Fibroblast of skin of left quadriceps (primary cell): ENCODE measurements around the gene GPR55.
"Not testable (repeated sequence)": the region's sequence is repeated elsewhere in the genome, so short reads cannot be mapped to it uniquely, and the experiment has no call there.

Source experiments
- DNase-seq, 2 experiments: peaks; one replicate each; pipeline ENCODE4 v3.0.0-alpha.2; 2013; ENCODE audit warnings: low read depth in 2 of 2

The GPR55 gene

DNA sequence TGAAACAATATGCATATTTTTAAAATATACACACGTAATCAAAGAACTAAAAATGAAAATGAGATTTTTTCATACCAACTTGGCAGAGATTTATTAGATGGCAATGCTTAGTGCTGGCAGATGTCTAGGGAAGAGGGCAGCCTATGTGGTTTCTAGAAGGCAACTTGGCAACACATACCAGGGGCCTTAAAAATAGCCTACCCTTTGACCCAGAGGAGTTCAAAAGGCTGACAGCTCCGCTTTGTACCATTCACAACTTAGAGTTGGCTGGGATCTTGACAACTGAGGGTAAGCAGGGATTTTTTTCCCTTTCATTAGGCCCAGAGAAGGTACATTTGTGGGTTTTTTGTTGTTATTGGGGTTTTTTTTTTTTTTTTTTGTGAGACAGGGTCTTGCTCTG is 26.4 kb upstream of the GPR55 start:
- no peak for DNase-seq

DNA sequence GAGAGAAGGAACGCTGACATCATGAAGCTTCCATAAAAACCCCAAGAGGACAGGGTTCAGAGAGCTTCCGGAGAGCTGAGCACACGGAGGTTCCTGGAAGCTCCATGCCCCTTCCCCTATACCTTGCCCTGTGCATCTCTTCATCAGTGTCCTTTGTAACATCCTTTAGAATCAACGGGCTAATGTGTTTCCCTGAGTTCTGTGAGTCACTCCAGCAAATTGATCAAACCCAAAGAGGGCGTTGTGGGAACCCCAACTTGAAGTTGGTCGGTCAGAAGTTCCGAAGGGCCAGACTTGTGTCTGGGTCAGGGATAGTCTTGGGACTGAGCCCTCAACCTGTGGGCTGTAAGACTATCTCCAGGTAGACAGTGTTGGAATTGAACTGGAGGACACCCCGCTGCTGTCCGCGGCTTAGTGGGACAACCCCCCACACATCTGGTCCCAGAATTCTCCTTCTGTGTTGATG is 25.9 kb upstream of the GPR55 start:
- no peak for DNase-seq

GRCh38 chr2:230949966-230950873 is 25.2 kb upstream of the GPR55 start:
- no peak for DNase-seq

DNA sequence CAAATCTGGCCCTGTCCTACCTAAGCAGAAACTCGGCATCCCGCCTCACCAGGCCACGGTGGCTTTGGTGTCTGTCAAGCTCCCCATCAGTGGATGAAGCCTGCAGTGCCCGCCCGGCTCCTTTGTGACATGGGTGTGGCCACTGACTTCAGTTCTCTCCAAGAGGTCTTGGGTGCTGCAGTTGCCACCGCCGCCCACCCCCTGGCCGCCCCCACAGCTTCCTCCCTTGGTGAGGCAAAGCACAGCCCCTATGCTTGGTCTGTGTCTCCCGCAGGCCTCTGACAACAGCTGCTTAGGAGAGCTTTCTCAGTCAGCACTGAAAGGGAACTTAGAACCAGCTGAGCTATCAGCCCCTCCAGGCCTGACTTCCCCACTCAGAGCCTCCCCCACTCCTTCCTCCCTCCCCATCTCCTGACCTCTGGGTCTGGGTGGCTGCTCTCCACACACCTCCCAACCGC is 22.9 kb upstream of the GPR55 start:
- no peak for DNase-seq

DNA sequence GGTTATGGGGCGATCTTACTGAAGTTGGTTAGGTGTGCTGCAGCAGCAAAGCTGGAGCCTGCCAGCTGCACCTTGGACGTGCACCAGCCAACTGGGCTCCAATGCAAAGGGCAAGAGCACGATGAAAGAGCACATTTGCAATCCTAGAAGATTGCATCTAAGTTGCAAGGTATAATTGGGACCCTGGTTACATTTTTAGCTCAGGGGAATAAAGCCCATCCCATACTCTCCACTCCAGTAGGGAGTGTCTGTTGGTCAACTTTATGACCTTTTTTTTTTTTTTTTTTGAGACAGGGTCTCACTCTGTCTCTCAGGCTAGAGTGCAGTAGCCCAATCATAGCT is 22.2 kb upstream of the GPR55 start:
- no peak for DNase-seq

DNA sequence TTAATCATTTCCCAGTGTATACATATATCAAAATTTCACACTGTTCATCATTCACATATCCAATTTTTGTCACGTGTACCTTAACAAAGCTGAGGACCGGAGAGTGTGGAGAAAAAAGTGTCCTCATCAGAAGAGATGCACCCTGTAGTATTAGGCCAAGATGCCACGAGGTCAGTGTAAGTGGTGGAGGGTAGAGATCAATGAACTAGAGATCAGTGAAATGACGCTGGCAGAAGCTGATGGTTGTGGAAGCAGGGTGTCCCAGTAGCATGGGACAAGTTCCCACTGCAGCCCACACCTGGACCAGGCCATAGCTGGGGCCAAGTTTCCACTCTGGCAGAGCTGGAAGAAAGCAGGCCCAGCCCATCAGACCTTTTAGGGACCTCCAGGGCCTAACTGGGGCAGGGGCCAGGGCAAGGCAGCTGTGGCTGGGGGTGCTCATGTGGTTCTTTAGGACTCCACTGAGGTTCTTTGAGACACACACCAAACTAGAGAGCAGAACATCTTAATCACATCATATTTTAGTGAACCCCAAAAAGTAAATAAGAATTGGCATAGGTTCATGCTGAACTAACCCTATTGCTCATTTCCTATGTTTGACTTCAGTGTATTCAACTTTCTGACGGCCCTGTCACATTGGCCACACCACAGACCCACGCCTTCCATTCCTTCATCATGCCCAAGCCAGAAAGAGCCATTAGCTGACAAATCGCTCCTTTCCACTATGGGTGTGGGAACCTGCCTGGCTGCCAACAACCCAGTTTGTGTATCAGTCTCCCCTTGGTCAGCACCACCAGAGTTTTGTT is 21.6 kb upstream of the GPR55 start:
- DNase-seq: no peak

DNA sequence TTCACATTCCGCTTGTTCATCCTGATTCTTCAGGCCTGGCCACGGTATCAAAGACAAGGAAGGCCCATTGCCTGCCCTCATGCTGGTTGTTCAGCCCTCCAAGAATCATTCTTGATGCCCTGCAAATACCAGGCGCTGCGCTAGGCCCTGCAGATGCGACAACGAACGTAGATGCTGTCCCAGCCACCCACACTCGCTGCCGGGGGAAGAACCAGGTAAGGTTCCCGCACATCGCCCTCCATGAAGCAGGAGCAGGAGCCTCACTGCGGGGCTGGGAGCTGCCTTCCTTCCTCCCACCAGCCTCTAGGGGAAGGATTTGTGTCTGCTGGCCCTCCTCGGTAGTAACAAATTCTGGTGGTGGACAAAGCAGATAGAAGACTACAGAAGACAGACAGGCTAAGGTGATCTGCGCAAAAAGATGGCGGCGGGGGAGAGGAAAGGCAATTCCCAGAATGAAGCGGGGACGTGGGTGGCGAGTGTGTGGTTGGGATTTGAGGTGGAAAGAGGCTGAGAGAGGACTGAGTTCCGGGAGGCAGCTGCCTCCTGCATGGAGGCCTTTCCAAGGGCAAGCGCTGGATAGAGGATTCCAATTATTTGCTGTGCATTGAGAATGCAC is 19.8 kb upstream of the GPR55 start:
- DNase-seq: no peak

- no peak for DNase-seq
These were observed 19.1 kb upstream of the GPR55 start for GRCh38 chr2:230944123-230944653.

- DNase-seq: no peak
These were observed 18.2 kb upstream of the GPR55 start for GRCh38 chr2:230942920-230943896.

GRCh38 chr2:230942371-230942770 is 17.3 kb upstream of the GPR55 start:
- DNase-seq: no peak

- no peak for DNase-seq
These were observed 16.4 kb upstream of the GPR55 start for GRCh38 chr2:230941202-230942180.

- DNase-seq: no peak
These were observed 15.4 kb upstream of the GPR55 start for GRCh38 chr2:230940471-230940815.

GRCh38 chr2:230939691-230940470 is 14.8 kb upstream of the GPR55 start:
- no peak for DNase-seq

- DNase-seq: no peak
These were observed 14.1 kb upstream of the GPR55 start for GRCh38 chr2:230939066-230939591.

DNA sequence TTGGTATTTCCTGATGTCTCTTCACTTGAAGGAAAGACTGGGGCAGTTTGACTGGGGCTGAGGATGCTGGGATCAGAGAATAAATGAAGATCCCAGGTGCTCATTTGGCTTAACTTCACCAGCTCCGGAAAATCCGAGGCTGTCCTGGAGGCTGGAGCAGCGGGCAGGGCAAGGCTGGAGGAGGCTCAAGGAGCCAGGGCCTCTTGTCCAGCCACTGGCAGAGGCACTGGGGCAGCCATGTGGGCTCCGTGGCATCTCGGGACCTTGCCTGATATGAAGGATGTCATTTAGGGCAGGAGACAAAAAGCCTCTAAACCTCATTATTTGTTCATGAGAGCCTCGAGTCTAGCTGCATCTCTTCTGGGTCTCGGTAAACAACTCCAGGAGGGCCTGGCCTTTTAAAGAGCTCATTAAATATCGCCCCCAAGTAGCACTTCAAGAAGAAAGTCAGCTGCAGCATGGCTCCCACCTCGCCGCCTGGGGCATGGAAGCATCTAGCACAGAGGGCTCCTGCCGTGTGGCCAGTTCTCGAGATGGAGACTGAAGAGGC is 13.5 kb upstream of the GPR55 start:
- DNase-seq: no peak

- no peak for DNase-seq
These were observed 13.1 kb upstream of the GPR55 start for GRCh38 chr2:230938098-230938497.

DNA sequence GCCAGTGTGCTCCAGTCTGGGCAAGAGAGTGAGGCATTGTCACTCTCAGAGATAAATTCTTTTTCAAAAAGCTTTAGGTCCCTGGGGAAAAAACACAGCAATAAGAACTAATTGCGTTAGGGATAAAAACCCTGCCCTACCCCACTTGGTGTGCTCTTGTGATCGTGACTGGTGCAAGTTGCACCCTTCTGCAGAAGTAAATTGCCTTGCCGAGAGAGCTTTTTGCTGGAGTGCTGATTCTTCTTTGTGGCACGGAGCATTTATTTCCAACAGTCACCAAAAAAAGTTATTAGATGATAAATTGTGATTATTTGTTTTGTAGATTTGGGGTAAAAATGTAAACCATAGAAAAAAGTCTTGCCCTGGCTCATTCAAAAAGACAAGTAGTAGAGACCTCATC is 12.3 kb upstream of the GPR55 start:
- DNase-seq: no peak

- DNase-seq: not testable (repeated sequence)
These were observed 11.2 kb upstream of the GPR55 start for GRCh38 chr2:230936243-230936642.

DNA sequence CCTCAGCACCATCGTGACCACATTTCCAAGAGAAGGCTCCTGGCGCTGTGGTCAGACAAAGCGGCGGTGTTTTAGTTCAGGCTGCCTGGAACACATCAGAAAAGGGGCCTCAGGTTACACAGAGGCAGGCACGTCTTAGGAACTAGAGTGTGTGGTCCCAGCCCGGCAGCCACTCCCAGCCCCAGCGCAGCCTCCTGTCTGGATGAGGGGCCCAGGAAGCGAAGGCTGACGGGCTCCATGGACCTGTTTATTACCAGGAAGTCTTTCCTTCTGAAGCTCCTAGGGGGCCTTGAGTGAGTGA is 10.0 kb upstream of the GPR55 start:
- no peak for DNase-seq
